Esophagus mucosa (tissue), 1 donor: ENCODE results near the gene CEBPG. TPM values are rescaled to one million over a fixed set of nuclear protein-coding genes. Genes with fewer than 3 reads are reported as not detected.

Experiments used
- ATAC-seq: fragments of 200-7000 bp; cut with Tn5 transposase; one replicate; pipeline ENCODE4 v1.9.1; 2020
- total RNA-seq: library from RNA; stranded (reverse); gene quantifications from one replicate; pipeline ENCODE4 v1.2.4, GENCODE V29; 2023
- donor health status: DM: yes; HTN: yes; CAD: no.

The CEBPG gene
- total RNA-seq, 1 donor from 2014 or later, result 26.5 TPM

DNA sequence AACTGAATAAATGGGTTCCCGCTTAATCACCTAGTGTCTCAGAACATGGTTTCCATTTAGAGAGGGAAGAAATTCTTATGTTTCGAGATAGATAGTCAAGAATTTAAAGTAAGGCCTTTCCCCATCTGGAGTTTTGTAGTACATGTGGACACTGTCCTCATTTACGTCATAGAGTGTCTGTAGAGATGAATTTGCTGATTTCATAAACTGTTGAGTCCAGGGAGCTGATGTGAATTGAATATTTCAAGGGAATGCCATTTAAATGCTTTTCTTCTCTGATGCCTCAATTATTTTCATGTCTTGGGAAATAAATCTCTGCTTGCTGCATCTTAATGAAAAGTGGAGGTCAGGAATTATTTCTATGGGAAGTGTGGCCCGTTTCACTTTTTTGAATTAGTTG is 9.5 kb downstream of the CEBPG start:
- ATAC-seq, result no peak

DNA sequence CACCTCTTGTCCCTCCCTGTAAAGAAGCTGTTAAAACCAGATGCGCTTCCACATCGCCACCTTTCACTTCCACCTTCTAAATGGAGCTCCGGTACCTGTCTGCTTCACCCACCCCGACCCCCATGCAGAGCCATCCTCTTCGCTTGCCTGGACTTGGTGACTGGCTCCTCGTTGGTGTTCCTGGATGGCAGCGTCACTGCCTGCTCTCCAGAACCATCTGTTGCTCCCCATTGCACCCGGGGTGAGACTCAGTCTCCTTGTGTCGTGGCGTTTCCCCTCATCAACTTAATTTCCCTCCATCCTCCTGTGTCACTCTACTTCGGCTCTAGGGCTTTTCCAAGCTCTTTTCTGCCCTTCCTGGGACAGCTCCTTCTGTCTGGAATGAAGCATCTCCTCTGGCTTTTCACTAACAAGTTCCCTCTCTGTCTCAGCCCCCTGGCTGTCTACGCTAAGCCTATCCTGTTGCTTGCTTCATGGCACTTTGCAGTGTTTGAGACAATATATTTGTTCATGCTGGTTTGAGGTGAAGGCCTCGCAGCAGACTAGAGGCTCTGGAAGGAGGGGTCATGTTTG is 10.3 kb downstream of the CEBPG start:
- ATAC-seq, result no peak

GRCh38 chr19:33384983-33385382 is 11.5 kb downstream of the CEBPG start:
- ATAC-seq, result no peak

- ATAC-seq, result no peak
Measured at GRCh38 chr19:33385956-33386355, 12.4 kb downstream of the CEBPG start.

DNA sequence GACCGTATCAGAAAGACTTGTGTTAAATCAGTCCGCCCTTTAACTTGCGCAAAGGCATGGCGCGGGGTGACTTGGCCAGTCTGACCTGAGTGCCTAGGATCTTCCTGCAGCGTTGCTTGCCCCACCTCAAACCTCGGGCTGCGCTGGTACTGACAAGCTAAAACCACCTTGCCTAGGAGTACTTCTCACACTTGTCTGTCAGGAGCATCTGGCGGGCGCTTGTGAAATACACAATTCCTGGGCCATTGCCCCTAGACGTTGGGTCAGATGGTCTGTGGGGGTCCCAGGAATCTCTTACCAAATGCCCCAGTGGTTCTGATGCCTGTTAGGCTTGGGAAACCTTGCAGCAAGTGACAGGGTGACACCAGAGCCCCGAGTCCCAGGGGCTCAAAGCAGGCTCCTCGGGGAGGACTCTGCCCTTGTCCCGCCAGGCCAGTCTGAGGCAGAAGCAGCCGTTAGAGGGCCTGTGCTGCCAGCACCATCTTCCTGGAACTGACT is 12.9 kb downstream of the CEBPG start:
- ATAC-seq, result peak; percentile 41

GRCh38 chr19:33387351-33388230 is 14.1 kb downstream of the CEBPG start:
- ATAC-seq, result no peak

- peak; percentile 3 for ATAC-seq
Measured at GRCh38 chr19:33388231-33388724, 14.8 kb downstream of the CEBPG start.

DNA sequence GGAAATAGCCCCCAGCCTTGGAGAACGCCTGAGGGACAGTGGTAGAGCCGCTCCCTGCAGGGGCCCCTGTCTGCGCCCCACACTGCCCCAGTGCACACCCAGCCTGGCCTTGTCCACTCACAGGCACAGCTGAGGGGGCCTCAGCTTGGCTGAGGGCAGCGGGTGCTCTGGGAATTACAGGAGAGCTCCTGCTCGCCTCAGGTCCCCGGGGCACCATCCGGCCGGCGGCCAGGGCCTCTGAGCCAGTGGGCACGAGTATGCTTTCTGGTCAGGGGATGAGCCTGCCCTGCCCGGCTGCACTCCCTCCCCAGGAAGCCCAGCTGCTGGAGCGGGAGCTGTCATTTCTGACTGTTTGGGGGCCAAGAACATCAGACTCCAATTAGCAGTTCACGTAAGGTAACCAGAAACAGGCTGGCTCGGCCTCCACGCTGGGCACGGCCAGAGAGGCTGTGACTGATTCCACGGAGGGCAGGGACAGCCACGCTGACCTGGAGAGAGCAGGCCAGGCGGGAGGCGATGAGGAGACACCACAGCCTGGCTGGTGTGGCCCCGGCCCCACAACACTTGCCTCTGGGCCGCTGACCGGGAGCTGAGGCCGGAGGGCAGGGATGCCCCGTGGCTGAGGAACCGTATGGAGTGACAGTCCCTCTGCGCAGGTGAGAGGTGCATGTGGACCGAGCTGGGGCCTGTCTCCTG is 15.4 kb downstream of the CEBPG start:
- ATAC-seq, result no peak

- ATAC-seq, result peak; percentile 9
Measured at GRCh38 chr19:33389421-33390100, 16.1 kb downstream of the CEBPG start.

DNA sequence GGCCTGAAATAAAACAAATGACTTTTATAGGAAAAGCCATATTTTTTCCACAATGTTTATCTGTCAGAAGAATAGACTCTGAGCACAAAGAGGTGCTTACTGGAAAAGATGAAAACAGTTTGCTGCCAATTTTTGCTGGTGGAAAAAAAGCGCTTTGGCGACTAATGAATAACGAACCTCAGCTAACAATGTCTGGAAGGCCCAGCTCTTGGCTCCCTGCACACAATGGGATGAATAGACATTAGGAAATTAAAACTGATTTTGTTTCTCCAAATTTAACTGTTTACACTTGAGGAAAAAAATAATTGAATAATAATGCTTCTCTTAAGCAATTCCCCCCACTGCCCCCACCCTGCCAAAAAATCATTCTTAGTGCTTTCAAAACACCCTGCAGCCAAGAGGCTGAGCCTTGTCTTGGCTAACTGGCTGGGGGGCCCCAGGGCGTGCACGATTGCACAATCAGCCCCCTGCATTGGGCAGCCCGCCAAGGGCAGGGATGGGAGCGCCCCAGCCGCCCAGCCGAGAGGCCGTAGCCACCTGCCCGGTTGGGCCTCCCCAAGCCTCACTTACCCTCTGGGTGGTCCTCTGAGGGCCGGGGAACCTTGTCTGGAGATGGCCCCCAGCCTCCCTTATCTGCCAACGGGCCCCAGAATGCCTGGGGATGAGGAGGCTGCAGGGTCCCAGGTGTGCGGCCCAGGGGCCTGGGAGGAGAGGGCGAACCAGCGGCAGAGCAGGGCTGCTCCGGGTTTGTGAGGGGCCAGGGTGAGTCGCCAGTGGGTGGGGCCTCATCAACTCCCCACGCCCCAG is 16.8 kb downstream of the CEBPG start:
- ATAC-seq, result peak; percentile 1

DNA sequence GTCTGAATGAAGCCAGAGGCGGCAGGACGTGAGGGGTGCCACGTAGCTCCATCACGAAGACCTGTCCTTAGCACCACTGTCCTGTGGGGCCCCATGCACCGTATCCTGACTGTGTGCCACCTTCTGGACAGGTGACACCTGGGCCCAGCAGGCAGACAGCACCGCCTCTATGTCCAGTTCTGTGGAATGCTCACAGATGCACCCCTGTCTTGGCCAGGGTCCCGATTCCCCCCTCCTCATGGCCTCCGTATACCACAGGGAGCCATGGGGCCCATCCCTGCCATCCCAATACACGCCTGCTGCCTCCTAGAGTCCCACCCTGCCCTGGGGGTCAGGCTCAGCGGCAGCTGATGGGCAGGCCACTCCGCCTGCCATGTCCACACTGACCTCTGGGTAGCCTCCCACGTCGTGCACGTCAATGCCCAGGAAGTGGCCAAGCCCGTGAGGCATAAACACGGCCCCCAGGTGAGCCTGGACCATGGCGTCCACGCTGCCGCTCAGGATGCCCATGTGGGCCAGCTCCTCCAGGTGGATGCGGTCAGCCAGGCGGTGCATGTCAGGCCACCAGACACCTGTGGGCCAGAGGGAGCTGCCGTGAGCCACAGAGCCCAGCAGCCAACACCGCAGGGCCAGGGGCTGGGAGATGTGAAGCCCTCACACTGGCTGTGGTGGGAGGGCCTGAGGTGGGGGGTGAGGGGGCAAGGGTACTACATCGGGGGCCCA is 17.6 kb downstream of the CEBPG start:
- peak; percentile 1 for ATAC-seq

DNA sequence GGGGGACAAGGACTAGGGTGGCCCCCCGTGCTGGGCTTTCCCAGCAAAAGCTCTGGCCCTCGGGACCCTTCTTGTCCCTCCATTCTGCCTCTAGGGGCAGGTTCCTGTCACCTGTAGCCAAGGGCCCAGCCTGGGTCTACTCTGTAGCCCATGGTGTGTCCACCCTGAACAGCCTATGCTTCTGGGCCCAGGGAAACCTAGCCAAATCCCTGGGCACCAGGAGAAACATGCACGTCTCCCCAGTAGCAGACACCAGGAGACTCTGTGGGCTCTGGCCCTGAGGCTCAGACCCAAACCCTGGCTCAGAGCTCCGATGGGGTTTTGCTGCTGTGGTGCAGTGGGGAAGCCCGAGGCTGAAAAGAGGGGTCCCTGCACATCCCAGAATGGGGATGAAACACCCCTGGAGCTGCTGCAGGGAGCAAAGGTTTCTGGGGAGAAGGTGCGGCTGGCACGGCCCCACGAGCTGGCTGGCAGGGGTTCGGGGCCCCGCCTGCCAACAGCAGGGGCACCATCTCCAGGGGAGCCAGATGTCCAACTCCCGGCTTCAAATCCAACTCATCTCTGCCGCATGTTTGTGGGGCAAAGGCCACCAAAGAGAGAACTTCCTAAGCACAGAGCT is 18.2 kb downstream of the CEBPG start:
- no peak for ATAC-seq

- no peak for ATAC-seq
Measured at GRCh38 chr19:33392341-33393285, 19.1 kb downstream of the CEBPG start.

- no peak for ATAC-seq
Measured at GRCh38 chr19:33393286-33394005, 19.9 kb downstream of the CEBPG start.

- ATAC-seq, result peak; percentile 27
Measured at GRCh38 chr19:33394006-33394722, 20.7 kb downstream of the CEBPG start.

DNA sequence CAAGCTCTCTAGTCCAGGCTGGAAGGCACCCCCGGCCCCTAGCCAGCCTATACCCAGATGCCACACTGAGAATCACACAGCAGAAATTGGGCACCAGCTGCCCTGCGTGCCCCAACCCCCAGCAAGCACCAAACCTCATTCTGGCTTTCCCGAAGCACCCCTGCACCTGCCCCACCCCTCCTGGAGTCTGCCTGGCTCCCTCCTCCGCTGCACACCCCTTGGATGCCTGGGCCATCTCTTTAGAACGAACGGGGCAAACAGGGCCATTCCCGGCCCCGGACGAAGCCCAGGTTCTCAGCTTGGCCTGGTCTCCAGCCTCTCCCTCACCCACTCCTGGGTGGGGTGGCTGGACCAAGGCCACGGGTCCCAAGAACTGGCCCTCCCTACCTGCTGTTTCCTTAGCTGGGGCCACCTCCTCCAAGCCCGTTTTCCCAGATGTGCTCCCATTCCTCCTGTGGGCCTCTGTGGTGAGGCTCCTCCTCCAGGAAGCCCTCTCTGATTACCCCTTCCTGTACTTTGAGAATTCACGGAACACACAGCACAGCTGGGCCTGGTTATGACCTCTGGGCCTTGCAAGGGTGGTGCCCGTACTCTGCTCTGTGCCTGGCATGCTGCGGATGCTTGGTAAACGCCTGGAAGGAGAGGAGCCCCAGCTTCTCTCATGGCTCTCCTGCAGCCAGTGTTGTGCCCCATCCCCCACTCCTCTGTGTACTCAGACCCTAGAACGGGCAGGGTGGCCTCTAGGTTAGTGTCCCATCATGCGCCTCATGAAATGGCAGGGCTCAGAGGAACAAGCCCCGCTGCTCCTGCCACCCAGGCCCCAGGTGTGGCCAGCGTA is 21.4 kb downstream of the CEBPG start:
- no peak for ATAC-seq
